Pulmonary artery endothelial cell (primary cell): ENCODE measurements around the gene TOM1. TPM values are rescaled to one million over a fixed set of nuclear protein-coding genes. Genes with fewer than 3 reads are reported as not detected.
A peak's percentile ranks its signal among the peaks of the same experiment; 100 is the strongest.

Experiments
- DNase-seq: peaks from one replicate; pipeline ENCODE4 v3.0.0-alpha.2; 2011; ENCODE audit warnings: low read depth, low spot score
- total RNA-seq: library from RNA; depleted of rRNA; stranded (reverse); fragments of >200 nt; gene quantifications from 2 replicates; pipeline ENCODE4 v1.2.3, GENCODE V29; 2014

The TOM1 gene
- total RNA-seq, 1 donor from 2014 or later: 16.6 TPM

- no peak for DNase-seq
Observed at GRCh38 chr22:35322893-35323292, 23.2 kb downstream of the TOM1 start.

DNA sequence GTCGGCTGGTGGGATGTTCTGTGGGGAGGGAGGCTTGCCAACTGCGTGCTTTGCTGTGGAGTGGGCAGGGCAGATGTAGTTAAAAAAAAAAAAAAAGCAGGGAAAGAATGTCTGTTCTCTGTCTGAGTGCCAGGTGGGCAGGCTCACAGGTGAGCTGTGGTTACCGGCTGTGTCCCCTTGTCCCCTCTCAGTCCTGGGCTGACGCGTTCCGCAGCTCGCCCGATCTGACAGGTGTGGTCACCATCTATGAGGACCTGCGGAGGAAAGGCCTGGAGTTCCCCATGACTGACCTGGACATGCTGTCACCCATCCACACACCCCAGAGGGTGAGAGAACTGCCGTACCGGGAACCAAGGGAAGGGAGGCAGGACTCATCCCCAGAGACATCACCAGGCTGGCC lies 23.6 kb downstream of the TOM1 start:
- no peak for DNase-seq

- DNase-seq: no peak
Observed at GRCh38 chr22:35324067-35324466, 24.4 kb downstream of the TOM1 start.

DNA sequence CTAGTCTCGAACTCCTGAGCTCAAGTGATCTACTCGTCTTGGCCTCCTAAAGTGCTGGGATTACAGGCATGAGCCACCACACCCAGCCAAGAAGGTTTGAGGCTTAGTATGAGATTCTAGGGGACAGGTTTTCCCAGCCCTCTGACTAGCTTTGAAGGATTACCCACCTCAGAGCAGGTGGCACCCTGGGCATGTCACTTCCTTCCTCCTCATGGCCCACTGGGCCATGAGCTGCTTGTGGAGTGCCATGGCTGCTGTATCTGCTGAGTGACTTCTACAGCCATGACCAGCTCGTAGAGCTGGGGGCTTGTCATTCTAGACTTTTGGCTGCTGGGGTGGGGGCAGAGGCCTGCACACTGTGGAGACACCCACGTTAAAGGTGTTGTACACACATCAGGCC lies 25.1 kb downstream of the TOM1 start:
- no peak for DNase-seq

DNA sequence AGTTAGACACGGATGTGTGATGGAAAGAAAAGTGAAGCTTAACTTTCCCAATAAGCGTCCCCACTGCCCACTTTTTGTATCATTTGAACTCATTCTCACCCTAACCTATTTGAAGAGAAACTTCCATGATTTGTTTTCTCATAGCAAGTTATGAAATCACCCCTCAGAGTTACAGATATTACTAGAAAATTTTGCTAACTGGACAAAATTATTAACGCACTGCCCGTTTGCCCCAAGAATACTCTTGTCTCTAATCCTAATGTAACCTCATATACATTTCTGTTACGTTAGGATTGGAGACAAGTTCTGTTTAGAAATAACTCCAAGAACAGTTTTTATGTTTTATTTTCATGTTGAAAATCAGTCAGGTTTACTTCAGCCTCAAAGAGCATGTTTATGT lies 25.5 kb downstream of the TOM1 start:
- no peak for DNase-seq

- no peak for DNase-seq
Observed at GRCh38 chr22:35326854-35327562, 27.3 kb downstream of the TOM1 start.

DNA sequence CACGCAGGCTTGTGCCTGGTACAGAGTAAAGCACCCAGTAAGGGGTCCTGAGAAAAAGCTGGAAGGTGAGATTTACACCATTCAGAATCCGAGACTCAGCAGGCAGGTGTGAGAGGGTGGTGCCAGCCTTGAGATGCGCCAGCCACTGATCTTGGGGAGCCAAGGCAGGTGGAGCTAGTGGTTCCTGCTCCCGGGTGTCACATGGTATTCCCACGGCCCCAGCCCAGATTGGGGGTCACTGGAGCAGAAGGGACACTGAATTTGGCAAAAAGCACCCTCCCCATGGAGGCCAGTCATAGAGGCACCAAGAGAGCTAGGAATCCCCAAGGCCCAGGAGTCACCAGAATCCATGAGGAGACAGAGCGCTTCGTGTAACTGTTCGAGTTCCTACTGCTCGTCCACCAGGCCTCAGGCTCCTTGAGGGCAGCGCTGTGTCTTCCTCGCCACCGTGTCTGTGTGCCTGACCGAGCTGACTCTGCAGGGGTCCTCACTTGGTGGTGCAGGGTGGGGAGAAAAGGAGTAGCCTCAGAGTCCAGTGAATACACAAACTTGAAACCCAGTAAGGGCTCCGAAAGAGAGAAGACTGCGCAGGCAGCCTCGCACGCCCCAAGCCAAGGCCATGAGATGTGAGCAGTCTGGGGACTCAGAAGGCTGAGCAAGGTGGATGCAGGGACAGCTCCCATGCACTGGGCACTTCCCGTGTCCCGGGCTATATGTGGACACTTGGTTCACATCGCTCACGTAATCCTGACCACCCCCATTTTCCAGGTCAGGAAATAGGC lies 28.2 kb downstream of the TOM1 start:
- DNase-seq: no peak

DNA sequence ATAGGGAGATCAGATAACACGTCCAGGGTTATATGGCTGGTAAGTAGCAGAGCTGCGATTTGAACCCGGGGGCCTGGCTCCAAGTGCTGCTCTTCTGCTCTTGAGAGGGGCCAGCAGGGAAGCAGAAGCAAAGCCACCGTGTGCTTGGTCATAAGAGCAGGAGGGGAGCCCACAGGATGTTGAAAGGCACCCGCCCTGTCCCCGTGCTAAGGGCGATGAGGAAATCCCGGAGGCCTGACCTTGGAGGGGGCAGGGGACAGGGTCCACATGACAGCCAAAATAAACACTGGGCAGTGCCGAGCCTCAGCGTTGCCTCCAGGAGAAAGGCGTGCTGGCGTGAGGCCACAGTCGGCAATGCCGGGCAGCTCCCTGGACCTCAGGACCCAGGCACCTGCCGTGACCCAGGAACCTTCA lies 28.8 kb downstream of the TOM1 start:
- no peak for DNase-seq

DNA sequence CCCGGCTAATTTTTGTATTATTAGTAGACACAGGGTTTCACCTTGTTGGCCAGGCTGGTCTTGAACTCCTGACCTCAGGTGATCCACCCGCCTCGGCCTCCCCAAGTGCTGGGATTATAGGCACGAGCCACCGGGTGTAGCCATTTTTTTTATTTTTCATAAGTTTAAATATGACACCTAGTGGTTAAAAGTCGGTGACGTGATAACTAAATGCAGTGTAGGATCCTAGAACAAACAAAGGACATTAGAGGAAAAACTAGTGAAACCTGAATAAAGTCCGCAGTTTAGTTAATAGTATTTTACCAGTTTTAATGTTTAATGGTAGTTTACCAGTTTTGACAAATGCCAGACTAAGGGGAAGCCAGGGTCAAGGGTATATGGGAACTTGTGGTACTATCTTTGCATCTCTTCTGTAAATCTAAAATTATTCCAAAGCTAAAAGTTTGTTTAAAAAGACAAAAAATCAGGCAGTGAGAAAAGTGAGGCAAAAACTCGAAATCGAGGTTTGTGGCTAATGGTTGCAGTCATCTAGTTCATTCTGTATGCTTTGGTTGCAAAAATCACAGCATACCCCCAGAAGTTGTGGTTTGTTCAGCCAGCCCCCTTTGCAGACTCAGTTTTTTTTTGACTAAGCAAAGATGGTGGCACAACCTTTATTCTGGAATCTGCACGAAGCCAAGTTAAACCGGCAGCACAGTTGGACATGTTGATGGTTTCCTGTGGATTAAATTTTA lies 29.6 kb downstream of the TOM1 start:
- DNase-seq: no peak

DNA sequence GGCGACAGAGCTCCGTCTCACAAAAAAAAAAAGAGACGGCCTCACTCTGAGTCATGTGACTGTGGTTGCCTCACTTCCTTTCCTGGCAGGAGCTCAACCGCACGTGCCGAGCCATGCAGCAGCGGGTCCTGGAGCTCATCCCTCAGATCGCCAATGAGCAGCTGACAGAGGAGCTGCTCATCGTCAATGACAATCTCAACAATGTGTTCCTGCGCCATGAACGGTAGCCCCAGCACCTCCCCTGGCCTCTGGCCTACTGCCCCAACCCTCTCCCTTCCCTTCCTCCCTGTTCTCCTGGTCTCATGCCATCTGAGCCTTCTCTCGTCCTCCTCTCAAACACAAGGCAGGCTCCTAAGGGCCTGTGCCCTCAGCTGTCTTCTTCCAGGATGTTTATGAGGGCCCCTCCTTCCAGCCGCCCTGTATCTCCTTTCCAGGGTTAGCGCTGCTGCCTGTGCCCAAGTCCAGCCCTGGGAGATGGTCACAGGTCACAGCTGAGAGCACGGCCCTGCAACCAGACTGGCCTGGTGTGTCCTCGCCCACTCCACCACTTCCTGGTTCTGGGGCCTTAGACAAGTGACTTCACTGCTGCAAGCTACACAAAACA lies 30.7 kb downstream of the TOM1 start:
- DNase-seq: peak; percentile 41

- no peak for DNase-seq
Observed at GRCh38 chr22:35332278-35332677, 32.6 kb downstream of the TOM1 start.

DNA sequence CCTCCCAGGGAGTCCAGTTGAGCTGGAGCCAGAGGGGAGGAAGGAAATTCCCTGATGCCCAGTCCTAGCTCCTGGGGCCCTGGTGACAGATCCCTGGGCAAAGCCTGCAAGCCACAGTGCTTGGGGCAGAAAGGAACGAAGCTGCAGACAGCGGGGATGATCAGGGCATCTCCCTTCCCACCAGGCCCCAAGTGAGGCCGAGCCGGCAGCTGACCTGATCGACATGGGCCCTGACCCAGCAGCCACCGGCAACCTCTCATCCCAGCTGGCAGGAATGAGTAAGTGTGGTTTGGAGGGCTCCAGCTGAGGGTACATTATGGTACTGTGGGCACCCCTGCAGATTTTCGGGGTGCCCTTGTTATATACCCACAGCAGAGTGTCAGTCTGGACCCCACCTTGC lies 33.5 kb downstream of the TOM1 start:
- no peak for DNase-seq

DNA sequence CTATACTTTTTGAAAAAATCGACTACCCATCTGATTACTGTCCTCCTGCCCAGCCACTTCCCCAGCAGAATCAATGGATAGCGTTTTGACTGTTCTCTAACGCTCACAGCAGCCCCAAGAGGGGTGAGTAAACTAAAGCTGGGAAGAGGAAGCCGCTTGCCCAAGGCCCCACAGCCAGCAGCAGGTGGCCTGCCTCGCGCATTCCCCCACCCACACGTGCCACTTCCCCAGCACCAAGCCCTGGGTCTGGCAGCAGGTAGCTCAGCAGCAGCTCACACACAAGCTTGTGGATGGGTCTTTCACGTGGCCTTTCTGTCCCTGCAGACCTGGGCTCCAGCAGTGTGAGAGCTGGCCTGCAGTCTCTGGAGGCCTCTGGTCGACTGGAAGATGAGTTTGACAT lies 34.3 kb downstream of the TOM1 start:
- no peak for DNase-seq

DNA sequence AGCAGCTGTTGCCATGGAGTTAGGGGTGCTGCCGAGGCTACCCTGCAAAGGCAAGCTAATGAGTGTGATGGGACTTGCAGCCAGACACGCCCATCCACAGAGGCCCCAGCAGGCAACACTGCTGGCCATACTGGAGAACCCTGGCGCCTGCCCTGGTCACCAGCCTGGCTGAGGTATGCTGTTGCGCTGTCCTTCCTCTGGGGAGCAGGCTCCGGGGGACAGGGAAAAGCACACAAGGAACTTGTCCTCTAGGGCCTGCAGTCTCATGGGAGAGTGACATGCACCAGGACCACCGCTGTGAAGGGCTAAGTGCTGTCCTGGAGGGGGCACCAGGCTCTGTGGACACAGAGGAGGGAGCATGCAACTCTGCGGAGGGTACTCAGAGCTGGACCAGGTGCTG lies 35.8 kb downstream of the TOM1 start:
- DNase-seq: no peak

DNA sequence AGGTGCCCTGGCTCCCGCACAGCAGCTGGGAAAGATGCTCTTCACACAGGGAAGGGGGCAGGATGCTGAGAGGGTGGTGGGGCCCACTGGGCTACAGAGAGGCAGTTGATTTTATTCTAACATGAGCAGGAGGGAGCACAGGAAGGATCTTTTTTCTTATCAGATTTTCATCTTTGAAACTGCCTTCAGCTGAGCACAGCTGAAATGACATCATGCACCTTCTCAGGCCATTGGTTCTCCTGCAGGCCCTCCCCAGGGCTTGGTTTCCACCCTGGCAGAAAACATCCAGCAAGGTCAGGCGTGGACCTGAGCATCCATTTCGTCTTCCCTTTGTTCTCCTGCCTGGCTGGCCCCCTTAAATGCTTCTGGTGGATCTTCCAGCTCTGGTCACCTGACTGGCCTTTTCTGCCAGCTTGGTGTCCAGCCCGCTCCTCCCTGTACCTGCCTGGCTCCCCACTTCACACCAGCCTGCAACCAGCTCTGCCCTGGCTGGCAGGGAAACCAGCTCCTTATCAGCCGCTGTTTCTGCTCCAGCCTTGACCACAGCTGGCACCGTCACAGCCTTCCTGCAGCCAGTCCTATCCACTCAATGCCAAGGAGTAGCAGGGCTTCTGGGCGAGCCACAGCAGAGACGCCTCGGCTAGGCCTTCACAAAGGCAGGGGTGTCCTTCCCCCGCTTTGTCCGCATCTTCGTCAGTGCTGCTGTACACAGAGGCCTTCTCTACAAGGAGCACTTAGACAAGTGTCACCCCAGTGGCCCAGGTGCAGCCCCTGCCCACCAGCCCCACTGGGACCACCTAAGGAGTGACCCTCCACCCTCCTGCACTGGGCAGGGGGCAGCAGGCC lies 36.5 kb downstream of the TOM1 start:
- DNase-seq: no peak

DNA sequence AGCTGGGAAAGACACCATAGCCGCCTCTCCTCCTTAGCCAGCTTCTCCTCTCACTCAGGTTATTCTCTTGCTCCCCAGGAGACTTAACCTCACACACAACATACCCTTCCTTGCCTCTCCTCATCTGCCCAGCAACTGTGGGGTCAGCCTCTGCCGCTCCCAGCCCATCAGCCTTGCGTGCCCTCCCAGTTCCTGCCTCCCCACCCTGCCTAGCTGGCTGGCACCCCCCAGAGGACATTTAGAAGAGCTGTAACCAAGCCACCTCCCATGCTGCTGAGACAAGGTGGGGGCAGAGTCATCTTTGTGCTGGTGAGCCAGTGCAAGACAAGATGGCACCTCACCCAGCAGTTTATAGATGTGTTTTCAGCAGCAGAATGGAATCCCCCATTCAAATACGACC lies 38.2 kb downstream of the TOM1 start:
- no peak for DNase-seq

DNA sequence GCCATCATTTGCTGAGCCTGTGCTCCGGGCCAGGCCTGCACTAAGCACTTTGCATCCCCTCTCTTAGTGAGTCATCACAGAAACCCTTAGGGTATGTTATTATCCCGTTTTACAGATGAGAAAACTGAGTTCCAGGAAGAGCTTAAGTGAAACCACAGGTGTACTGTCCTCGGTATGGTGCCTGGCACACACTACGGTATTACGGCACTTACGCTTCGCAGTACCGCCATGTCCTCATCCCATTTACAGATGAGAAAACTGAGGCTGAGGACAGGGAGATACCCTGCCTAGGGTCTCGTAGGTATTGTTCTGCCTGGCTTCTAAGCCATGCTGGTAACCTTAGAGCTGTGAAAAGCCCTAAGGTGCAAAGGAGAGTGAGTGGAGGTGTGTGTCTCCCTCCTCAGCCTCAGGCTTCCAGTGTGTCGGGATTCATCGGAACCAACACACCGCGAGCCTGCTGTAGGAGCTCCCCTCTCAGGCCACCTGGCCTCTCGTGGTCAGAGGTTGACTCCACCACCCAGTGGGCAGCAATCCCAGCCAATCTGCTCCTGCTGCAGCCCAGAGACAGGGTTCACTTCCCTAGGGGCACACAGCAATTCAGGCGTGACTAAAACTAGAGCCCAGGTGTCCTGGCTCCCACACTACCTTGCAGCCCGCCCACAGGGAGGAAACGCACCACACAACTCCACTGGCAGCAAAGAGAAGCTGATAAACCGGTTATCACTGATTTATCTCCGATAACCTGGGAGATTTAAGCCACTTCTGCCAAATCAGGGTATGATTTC lies 41.6 kb downstream of the TOM1 start:
- DNase-seq: no peak

GRCh38 chr22:35342390-35342789 lies 42.7 kb downstream of the TOM1 start:
- DNase-seq: no peak

DNA sequence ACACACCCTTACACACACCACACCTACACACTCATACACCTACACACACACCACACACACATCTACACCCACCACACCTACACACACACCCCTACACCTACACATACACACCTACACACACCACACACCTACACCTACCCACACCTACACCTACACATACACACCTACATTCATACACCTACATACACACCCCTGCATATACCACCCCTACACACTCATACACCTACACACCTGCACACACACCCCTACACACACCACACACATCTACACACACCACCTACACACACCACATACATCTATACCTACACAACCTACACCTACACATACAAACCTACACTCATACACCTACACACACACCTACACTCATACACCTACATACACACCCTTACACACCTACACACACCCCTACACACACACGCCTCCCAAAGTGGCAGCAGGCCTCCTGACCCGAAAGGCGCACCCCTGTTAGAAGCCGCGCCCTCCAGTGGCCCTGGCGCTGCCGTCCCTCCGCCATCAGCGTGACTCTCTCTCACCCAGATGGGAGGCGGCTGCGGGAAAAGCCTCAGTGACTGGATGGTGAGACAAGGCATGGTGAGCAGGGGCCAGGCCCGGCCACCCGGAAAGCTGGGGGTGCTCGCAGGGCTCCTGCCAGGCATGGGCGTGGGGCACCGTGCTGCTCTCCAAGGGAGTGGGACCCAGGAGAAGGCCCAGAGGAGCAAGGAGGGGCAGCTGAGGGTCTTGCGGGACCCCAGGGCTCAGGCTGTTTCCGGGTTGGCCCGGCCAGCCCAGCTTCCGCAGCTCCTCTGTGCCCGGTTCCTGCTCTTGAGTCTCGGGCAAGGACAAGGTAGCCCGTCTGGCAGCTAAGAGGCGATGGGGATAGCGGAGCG lies 44.2 kb downstream of the TOM1 start:
- DNase-seq: no peak
